Measurements from ENCODE around the gene CSRP3.

The CSRP3 gene

DNA sequence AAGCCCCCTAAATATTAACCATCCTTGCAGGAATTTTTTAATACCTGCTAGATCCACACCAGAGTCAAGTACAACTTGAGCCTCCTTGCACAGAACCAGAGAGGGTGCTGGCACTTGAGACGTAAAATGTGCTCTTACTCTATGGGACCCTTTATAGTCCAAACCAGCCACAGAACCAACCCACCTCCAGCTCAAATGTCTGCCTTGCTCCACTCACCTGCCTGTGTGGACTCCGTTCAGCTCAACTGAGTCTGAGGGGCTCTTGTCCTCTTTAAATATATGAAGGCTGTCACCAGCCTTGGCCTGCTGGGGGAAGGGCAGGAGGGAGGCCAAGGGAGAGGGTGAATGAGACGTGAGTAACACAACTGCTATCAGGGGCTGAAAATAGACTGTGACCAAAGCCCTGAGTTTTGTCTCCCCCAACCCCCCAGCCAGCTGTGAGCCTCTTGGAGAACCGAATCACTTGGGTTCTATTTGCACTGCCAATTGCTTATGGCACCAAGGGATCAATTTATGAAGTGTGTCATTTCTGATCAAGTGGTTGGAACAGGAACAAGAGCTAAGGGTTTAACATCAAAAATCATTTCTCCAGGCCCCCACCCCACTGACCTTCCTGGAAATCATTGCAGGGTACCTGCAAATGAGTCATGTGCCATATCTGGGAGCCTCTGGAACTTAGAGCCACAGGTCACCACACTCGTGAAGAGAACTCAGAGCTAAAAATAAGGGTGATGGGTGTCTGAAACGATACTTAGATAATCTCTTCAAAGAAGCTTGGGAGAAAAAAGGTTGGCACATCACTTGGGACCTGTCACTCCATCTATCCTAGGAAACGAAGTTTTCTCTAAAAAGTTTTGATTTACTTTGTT lies at the start of gene CSRP3:
Gene CSRP3 (minus strand): TSS at position 247 of the 869 bp plus-strand sequence. CDS start 9,535 bp downstream, outside the sequence.
- no peak within 1 kb of the TSS for H3K27ac ChIP-seq (ENCODE audit: low read length)
- H3K4me1 ChIP-seq (ENCODE audit: control insufficient read depth, insufficient read depth, low read length), result no peaks in the 10 kb centered on the region
- no CpG with 5 or more reads among the region's 7 CpGs for WGBS (ENCODE audit: insufficient coverage, insufficient read length)
- H3K9me3 ChIP-seq (ENCODE audit: control insufficient read depth, insufficient read depth, low read length), result no peaks in the 10 kb centered on the region
- no peak for DNase-seq (ENCODE audit: low read depth, low spot score)
- no peak within 1 kb of the TSS for H3K4me3 ChIP-seq (ENCODE audit: low read length)
- H3K36me3 ChIP-seq (ENCODE audit: control insufficient read depth, insufficient read depth, low read length), result no peaks in the 10 kb centered on the region
- H3K27me3 ChIP-seq (ENCODE audit: control insufficient read depth, insufficient read depth, low read length), result no peaks in the 10 kb centered on the region

DNA sequence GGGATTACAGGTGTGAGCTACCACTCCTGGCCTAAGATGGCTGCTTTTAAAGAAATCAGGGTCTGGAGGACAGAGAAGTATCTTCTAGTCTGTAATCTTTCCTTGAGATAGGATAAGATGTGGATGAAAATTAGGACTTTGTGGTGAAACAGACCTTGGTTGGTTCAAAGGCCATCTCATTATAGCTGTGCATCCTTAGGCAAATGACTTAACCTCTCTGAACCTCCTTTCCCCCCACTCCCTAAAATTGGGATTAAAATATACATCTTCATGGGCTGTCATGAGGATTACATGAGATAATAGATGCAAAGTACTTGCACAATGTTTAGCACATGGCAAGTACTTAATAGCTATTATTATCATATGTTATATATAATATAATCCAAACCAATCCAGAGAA lies 49.8 kb upstream of the CSRP3 start:
- DNase-seq (ENCODE audit: low read depth, low spot score), result no peak
- no peak overlapping the region for H3K27ac ChIP-seq (ENCODE audit: low read length)
- no peaks in the 10 kb centered on the region for H3K27me3 ChIP-seq (ENCODE audit: control insufficient read depth, insufficient read depth, low read length)
- H3K4me3 ChIP-seq (ENCODE audit: low read length), result no peak overlapping the region
- H3K4me1 ChIP-seq (ENCODE audit: control insufficient read depth, insufficient read depth, low read length), result no peaks in the 10 kb centered on the region
- no peaks in the 10 kb centered on the region for H3K36me3 ChIP-seq (ENCODE audit: control insufficient read depth, insufficient read depth, low read length)
- H3K9me3 ChIP-seq (ENCODE audit: control insufficient read depth, insufficient read depth, low read length), result no peaks in the 10 kb centered on the region

DNA sequence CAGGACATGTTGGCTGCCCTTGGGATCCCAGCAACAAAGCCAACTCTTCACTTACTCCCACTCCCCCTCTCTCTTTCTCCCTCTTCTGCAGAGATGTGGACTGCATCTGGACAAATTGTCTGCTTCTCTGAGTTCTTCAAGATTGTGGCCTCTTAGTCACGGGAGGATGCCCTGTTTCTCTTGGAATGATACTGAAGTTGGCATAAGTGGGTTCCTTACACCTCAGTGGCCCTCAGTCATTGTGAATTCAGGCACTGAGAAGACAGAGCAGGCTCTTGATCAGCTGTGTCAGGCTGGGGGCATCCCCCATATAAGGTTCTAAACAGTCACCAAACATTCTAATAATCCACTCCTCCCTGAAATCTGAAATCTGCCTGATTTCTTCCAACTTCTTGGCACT lies 45.0 kb upstream of the CSRP3 start:
- WGBS (ENCODE audit: insufficient coverage, insufficient read length), result no CpG with 5 or more reads among the region's 1 CpG
- H3K27ac ChIP-seq (ENCODE audit: low read length), result no peak overlapping the region
- no peaks in the 10 kb centered on the region for H3K9me3 ChIP-seq (ENCODE audit: control insufficient read depth, insufficient read depth, low read length)

DNA sequence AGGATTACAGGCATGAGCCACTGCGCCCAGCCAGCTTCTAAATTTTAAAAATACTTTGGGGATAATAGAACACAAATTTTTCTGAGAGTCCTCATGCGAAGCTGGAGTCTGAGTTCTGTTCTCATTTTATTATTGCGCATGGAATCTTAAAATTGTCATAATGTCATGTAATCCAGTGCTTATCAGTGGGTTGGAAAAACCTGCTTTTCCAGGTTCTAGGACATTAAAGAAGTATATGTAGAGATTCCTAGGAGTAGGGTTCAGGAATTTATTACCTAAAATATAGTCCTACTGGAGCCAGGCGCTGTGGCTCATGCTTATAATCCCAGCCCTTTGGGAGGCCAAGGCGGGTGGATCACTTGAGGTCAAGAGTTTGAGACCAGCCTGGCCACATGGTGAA lies 43.6 kb upstream of the CSRP3 start:
- DNase-seq (ENCODE audit: low read depth, low spot score), result no peak
- Histone ChIP-seq H3K36me3 (ENCODE audit: control insufficient read depth, insufficient read depth, low read length) (no peaks in the 10 kb centered on the region), H3K9me3 (ENCODE audit: control insufficient read depth, insufficient read depth, low read length) (no peaks in the 10 kb centered on the region), H3K27ac (ENCODE audit: low read length) (no peak overlapping the region), H3K4me3 (ENCODE audit: low read length) (no peak overlapping the region), H3K4me1 (ENCODE audit: control insufficient read depth, insufficient read depth, low read length) (no peaks in the 10 kb centered on the region), H3K27me3 (ENCODE audit: control insufficient read depth, insufficient read depth, low read length) (peaks cover 16% of the 10 kb centered on the region; the same call in 1 of the 2 replicates)
- WGBS (ENCODE audit: insufficient coverage, insufficient read length), result no CpG with 5 or more reads among the region's 5 CpGs

More for the DNA sequence above, 45.0 kb upstream of the CSRP3 start:
- Histone ChIP-seq H3K27me3 (ENCODE audit: control insufficient read depth, insufficient read depth, low read length) (peaks cover 16% of the 10 kb centered on the region; the same call in 1 of the 2 replicates), H3K4me3 (ENCODE audit: low read length) (no peak overlapping the region), H3K36me3 (ENCODE audit: control insufficient read depth, insufficient read depth, low read length) (no peaks in the 10 kb centered on the region), H3K4me1 (ENCODE audit: control insufficient read depth, insufficient read depth, low read length) (no peaks in the 10 kb centered on the region)
- no peak for DNase-seq (ENCODE audit: low read depth, low spot score)

DNA sequence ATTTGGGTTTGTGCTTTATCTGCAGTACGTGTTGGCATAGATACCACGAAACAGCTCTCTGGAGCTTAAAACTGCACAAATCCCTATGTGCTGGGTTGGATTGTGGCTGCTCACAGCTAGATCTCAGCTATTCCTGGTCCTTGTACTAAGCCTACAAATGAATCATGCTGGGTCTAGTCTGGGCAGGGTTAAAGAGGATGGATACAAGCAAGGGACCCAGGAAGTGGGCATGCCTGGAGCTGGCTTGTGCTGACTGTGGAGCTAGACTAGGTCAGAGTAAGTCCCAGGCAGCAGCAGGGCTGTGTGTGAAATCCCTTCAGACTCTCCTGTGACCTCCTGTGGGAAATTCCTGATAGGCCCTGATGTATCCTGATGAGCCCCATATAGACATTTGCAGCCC lies 42.8 kb upstream of the CSRP3 start:
- WGBS (ENCODE audit: insufficient coverage, insufficient read length), result no CpG with 5 or more reads among the region's 2 CpGs
- Histone ChIP-seq H3K4me3 (ENCODE audit: low read length) (no peak overlapping the region), H3K36me3 (ENCODE audit: control insufficient read depth, insufficient read depth, low read length) (no peaks in the 10 kb centered on the region), H3K27me3 (ENCODE audit: control insufficient read depth, insufficient read depth, low read length) (peaks cover 16% of the 10 kb centered on the region; the same call in 1 of the 2 replicates), H3K9me3 (ENCODE audit: control insufficient read depth, insufficient read depth, low read length) (no peaks in the 10 kb centered on the region), H3K27ac (ENCODE audit: low read length) (no peak overlapping the region), H3K4me1 (ENCODE audit: control insufficient read depth, insufficient read depth, low read length) (no peaks in the 10 kb centered on the region)
- no peak for DNase-seq (ENCODE audit: low read depth, low spot score)

DNA sequence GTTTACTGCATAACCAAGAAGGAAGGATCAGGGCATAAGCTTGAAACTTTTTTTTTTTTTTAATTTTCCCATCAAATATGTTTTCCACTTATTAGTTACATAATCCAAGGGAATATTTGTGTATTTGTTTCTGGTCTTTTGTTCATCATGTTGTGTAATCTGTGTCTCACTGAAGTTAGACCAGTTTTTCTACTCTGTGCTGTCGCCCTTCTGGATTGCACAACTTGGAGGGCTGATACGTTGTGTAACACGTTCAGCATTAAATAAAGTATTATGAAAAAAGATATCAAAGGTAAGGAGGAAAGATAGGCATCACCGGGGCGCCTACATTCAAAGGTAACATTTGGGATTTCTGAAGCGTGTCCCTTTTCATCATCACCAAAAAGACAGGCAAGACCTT lies 42.3 kb upstream of the CSRP3 start:
- no CpG with 5 or more reads among the region's 6 CpGs for WGBS (ENCODE audit: insufficient coverage, insufficient read length)
- Histone ChIP-seq H3K27ac (ENCODE audit: low read length) (no peak overlapping the region), H3K4me3 (ENCODE audit: low read length) (no peak overlapping the region)

DNA sequence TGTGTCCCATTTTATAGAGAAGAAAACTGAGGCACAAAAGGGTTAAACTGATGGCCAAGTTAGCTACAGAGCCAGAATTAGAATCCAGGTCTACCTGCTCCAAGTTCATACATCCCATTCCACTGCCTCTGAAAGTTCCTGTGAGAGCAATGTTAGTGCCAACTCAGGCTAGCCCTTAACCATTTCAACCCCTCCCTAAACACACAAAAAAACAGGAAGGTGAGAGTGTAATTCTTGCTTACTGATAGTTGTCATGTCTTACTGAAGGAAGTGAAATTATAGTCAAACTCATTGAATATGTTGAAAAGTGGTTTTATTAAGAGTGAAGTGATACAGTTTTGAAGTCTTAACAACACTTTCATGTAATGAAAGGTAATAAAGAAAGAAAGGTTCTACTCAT lies 41.8 kb upstream of the CSRP3 start:
- Histone ChIP-seq H3K4me3 (ENCODE audit: low read length) (no peak overlapping the region), H3K27ac (ENCODE audit: low read length) (no peak overlapping the region), H3K4me1 (ENCODE audit: control insufficient read depth, insufficient read depth, low read length) (no peaks in the 10 kb centered on the region), H3K27me3 (ENCODE audit: control insufficient read depth, insufficient read depth, low read length) (peaks cover 16% of the 10 kb centered on the region; the same call in 1 of the 2 replicates), H3K36me3 (ENCODE audit: control insufficient read depth, insufficient read depth, low read length) (no peaks in the 10 kb centered on the region), H3K9me3 (ENCODE audit: control insufficient read depth, insufficient read depth, low read length) (no peaks in the 10 kb centered on the region)
- no peak for DNase-seq (ENCODE audit: low read depth, low spot score)

More for the DNA sequence above, 42.3 kb upstream of the CSRP3 start:
- Histone ChIP-seq H3K27me3 (ENCODE audit: control insufficient read depth, insufficient read depth, low read length) (peaks cover 16% of the 10 kb centered on the region; the same call in 1 of the 2 replicates), H3K4me1 (ENCODE audit: control insufficient read depth, insufficient read depth, low read length) (no peaks in the 10 kb centered on the region), H3K9me3 (ENCODE audit: control insufficient read depth, insufficient read depth, low read length) (no peaks in the 10 kb centered on the region), H3K36me3 (ENCODE audit: control insufficient read depth, insufficient read depth, low read length) (no peaks in the 10 kb centered on the region)
- DNase-seq (ENCODE audit: low read depth, low spot score), result no peak

DNA sequence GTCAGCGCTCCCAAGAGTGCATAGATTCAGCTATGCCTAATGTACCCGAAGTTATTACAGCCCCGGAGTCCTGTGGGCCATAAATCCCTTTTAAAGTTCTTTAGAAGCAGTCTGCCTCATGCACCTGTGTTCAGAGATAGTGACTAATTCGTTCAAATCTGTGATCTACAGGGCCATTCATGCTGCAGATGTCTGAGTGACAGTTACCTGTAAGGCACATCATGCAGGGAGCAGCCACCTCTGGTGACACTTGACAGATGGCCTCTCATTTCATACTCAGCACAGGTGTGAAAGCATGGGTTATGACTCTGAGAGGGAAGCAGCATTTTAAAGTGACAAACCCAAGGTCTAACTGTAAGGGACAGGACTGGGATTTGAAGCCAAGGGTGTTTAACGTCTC lies 41.4 kb upstream of the CSRP3 start:
- H3K27ac ChIP-seq (ENCODE audit: low read length), result no peak overlapping the region
- DNase-seq (ENCODE audit: low read depth, low spot score), result no peak
- H3K4me1 ChIP-seq (ENCODE audit: control insufficient read depth, insufficient read depth, low read length), result no peaks in the 10 kb centered on the region
- H3K4me3 ChIP-seq (ENCODE audit: low read length), result no peak overlapping the region
- no CpG with 5 or more reads among the region's 5 CpGs for WGBS (ENCODE audit: insufficient coverage, insufficient read length)
- no peaks in the 10 kb centered on the region for H3K9me3 ChIP-seq (ENCODE audit: control insufficient read depth, insufficient read depth, low read length)
- H3K27me3 ChIP-seq (ENCODE audit: control insufficient read depth, insufficient read depth, low read length), result peaks cover 16% of the 10 kb centered on the region; the same call in 1 of the 2 replicates
- no peaks in the 10 kb centered on the region for H3K36me3 ChIP-seq (ENCODE audit: control insufficient read depth, insufficient read depth, low read length)

DNA sequence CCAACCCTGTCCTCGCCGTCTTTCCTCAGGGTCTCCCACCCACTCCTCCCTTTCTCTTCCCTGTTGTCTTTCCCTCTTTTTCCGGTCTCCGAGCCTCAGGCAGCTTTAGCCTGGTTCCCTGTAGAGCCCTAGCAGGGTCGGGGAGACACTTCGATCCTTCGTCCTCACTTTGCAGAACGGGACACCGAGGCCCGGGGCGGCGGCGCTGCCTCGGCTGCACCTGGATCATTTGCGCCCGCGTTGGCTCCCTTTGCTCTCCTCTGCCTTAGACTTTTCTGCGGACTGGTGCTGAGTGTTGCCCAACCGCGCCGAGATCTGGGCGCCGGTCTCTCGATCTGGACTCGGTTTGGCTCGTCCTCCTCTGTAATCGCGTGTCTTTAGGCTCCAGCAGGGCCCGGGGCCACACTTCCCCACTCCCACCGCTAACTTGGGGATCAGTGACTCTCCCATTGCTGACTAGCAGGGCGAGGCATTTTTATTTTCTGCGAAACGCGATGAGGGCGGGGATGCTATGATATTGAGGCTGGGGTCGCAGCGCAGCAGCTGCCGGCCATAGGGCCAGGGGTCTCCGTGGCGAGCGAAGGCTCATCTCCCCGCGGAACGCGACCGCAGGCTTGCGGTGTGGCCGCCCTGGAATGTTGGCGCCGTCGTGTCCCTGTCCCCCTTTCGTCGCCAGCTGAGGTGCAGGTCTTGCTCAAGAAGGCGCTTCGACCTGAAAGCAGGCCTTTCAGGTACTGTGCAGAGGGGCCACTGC lies 40.6 kb upstream of the CSRP3 start:
- H3K4me1 ChIP-seq (ENCODE audit: control insufficient read depth, insufficient read depth, low read length), result no peaks in the 10 kb centered on the region
- no peaks in the 10 kb centered on the region for H3K9me3 ChIP-seq (ENCODE audit: control insufficient read depth, insufficient read depth, low read length)
- H3K27ac ChIP-seq (ENCODE audit: low read length), result no peak overlapping the region
- 0 out of 2 replicates have a peak, but pooled peaks cover 3% of the 10 kb centered on the region for H3K36me3 ChIP-seq (ENCODE audit: control insufficient read depth, insufficient read depth, low read length)
- WGBS (ENCODE audit: insufficient coverage, insufficient read length), result no CpG with 5 or more reads among the region's 55 CpGs
- no peak for DNase-seq (ENCODE audit: low read depth, low spot score)
- peak overlapping the region; percentile 60; the same call in 1 of the 2 replicates for H3K4me3 ChIP-seq (ENCODE audit: low read length)
- H3K27me3 ChIP-seq (ENCODE audit: control insufficient read depth, insufficient read depth, low read length), result peaks cover 16% of the 10 kb centered on the region; the same call in 1 of the 2 replicates

DNA sequence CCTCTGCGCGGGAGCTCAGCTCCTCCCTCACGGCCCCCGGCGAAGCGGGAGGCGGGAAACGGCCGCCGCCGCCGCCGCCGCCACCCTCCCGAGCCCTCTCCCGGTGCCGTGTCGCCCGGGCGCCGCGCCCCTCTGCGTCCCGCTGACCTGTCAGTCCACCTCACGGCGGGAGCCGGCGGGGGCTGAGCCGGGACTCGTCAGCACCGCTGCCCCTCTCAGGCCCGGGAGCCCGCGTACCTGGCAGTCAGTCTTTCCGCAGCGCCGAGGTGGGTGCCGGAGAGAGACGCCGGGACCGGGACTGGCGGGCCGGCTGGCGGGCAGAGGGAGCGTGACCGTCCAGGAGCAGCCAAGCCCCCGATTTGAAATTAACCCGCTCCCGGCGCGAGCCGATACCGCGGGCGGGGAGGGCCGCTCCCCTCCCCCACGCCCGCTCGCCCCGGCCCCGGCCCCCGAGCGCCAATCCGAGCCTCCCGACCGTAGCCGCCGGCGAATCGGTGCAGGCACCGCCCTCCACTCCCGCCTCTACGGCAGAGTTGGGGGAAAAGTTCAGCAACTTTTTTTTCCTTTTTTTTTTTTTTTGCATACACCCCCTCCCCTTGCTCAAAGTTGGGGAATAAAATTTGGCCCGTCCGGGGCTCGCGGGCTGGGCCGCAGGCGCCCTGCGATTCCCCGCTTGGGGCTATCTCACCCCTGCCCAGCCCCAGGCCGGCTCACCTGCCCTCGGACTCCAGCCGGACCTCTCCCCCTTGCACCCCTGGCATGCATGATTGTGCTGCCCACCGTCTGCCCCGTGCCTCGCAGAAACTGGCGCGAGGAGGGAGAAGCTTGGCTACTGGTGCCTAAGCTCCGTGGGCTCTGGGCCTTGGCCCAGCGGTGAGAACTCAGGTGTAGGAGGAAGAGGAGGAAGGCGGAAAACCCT lies 39.7 kb upstream of the CSRP3 start:
- no peak for DNase-seq (ENCODE audit: low read depth, low spot score)
- H3K36me3 ChIP-seq (ENCODE audit: control insufficient read depth, insufficient read depth, low read length), result 0 out of 2 replicates have a peak, but pooled peaks cover 3% of the 10 kb centered on the region
- peak overlapping the region; percentile 60 for H3K4me3 ChIP-seq (ENCODE audit: low read length)
- no peaks in the 10 kb centered on the region for H3K4me1 ChIP-seq (ENCODE audit: control insufficient read depth, insufficient read depth, low read length)
- H3K27ac ChIP-seq (ENCODE audit: low read length), result no peak overlapping the region
- no CpG with 5 or more reads among the region's 92 CpGs for WGBS (ENCODE audit: insufficient coverage, insufficient read length)
- no peaks in the 10 kb centered on the region for H3K9me3 ChIP-seq (ENCODE audit: control insufficient read depth, insufficient read depth, low read length)
- peaks cover 16% of the 10 kb centered on the region; the same call in 1 of the 2 replicates for H3K27me3 ChIP-seq (ENCODE audit: control insufficient read depth, insufficient read depth, low read length)

Data from iPS DF 6.9 (cell line).